ELR (cell line): ENCODE results near the gene GALNT14.

Experiments used
- DNase-seq: peaks from one replicate; pipeline ENCODE4 v3.0.0-alpha.2; 2015; ENCODE audit warnings: low read depth

The GALNT14 gene

GRCh38 chr2:31134480-31134879, 3.8 kb downstream of the GALNT14 start:
- no peak for DNase-seq

GRCh38 chr2:31132786-31133185, 5.5 kb downstream of the GALNT14 start:
- DNase-seq = no peak

GRCh38 chr2:31131871-31132270, 6.4 kb downstream of the GALNT14 start:
- DNase-seq = no peak

GRCh38 chr2:31129375-31130171, 8.7 kb downstream of the GALNT14 start:
- no peak for DNase-seq

GRCh38 chr2:31127931-31128330, 10.3 kb downstream of the GALNT14 start:
- DNase-seq = no peak

- peak; percentile 14 for DNase-seq
These were observed 12.1 kb downstream of the GALNT14 start for GRCh38 chr2:31125918-31126695.

- DNase-seq = no peak
These were observed 13.3 kb downstream of the GALNT14 start for GRCh38 chr2:31124904-31125303.

- no peak for DNase-seq
These were observed 16.1 kb downstream of the GALNT14 start for GRCh38 chr2:31122133-31122532.

GRCh38 chr2:31113765-31114164, 24.5 kb downstream of the GALNT14 start:
- no peak for DNase-seq

GRCh38 chr2:31112544-31112943, 25.7 kb downstream of the GALNT14 start:
- no peak for DNase-seq

- DNase-seq = no peak
These were observed 27.2 kb downstream of the GALNT14 start for GRCh38 chr2:31110998-31111397.

GRCh38 chr2:31110431-31110830, 27.8 kb downstream of the GALNT14 start:
- no peak for DNase-seq

GRCh38 chr2:31109633-31110192, 28.5 kb downstream of the GALNT14 start:
- DNase-seq = no peak

GRCh38 chr2:31108561-31109286, 29.5 kb downstream of the GALNT14 start:
- DNase-seq = no peak

GRCh38 chr2:31107591-31108300, 30.5 kb downstream of the GALNT14 start:
- no peak for DNase-seq

- DNase-seq = no peak
These were observed 36.5 kb downstream of the GALNT14 start for GRCh38 chr2:31101701-31102100.

- no peak for DNase-seq
These were observed 40.2 kb downstream of the GALNT14 start for GRCh38 chr2:31097962-31098613.

- DNase-seq = no peak
These were observed 48.1 kb downstream of the GALNT14 start for GRCh38 chr2:31090188-31090587.

GRCh38 chr2:31089645-31090044, 48.6 kb downstream of the GALNT14 start:
- DNase-seq = no peak

GRCh38 chr2:31088504-31089195, 49.6 kb downstream of the GALNT14 start:
- DNase-seq = no peak

GRCh38 chr2:31087491-31087890, 50.7 kb downstream of the GALNT14 start:
- no peak for DNase-seq
